Measurements from ENCODE around the gene TMEM212.
"Not testable (repeated sequence)": the region's sequence is repeated elsewhere in the genome, so short reads cannot be mapped to it uniquely, and the experiment has no call there.

TMEM212 gene

DNA sequence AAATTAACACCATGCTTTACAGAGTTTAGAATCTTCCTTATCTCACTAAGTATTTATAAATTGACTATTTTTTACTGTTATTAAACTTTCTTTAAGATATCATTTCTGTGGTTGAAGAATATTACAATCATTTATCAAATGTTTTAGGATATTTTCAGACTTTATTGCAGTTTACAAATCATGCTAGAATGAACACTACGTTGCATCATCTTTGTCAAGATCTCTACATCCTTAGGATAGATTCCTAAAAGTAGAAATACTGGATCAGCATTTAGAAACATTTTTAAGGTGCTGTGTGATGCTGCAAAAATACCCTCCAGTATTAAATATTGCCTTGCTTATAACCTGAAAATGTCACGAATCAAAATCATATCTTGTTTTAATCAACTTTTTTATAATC, 30.3 kb upstream of the TMEM212 start:
- TF ChIP-seq, protein P1, sequence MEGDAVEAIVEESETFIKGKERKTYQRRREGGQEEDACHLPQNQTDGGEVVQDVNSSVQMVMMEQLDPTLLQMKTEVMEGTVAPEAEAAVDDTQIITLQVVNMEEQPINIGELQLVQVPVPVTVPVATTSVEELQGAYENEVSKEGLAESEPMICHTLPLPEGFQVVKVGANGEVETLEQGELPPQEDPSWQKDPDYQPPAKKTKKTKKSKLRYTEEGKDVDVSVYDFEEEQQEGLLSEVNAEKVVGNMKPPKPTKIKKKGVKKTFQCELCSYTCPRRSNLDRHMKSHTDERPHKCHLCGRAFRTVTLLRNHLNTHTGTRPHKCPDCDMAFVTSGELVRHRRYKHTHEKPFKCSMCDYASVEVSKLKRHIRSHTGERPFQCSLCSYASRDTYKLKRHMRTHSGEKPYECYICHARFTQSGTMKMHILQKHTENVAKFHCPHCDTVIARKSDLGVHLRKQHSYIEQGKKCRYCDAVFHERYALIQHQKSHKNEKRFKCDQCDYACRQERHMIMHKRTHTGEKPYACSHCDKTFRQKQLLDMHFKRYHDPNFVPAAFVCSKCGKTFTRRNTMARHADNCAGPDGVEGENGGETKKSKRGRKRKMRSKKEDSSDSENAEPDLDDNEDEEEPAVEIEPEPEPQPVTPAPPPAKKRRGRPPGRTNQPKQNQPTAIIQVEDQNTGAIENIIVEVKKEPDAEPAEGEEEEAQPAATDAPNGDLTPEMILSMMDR (IDR thresholded peaks at IDR 0.05; ENCODE audit: low read length, missing control alignments), result no peak

GRCh38 chr3:171813278-171813896, 29.8 kb upstream of the TMEM212 start:
- TF ChIP-seq, protein P1 (IDR thresholded peaks at IDR 0.05; ENCODE audit: low read length, missing control alignments), result no peak
- no peak for DNase-seq (ENCODE audit: low read depth)
- no peak overlapping the region for H3K4me3 ChIP-seq (replicated peaks; ENCODE audit: low read depth, low read length)

More for the DNA sequence above, 30.3 kb upstream of the TMEM212 start:
- H3K4me3 ChIP-seq (replicated peaks; ENCODE audit: low read depth, low read length), result no peak overlapping the region
- no peak for DNase-seq (ENCODE audit: low read depth)

GRCh38 chr3:171813897-171814460, 29.2 kb upstream of the TMEM212 start:
- H3K4me3 ChIP-seq (replicated peaks; ENCODE audit: low read depth, low read length), result no peak overlapping the region
- DNase-seq (ENCODE audit: low read depth), result peak; percentile 68
- TF ChIP-seq, protein P1 (IDR thresholded peaks at IDR 0.05; ENCODE audit: low read length, missing control alignments), result no peak

GRCh38 chr3:171814662-171815061, 28.5 kb upstream of the TMEM212 start:
- DNase-seq (ENCODE audit: low read depth); H3K4me3 ChIP-seq (replicated peaks; ENCODE audit: low read depth, low read length): not testable (repeated sequence)

- DNase-seq (ENCODE audit: low read depth), result no peak
- no peak overlapping the region for H3K4me3 ChIP-seq (replicated peaks; ENCODE audit: low read depth, low read length)
- TF ChIP-seq, protein P1 (IDR thresholded peaks at IDR 0.05; ENCODE audit: low read length, missing control alignments), result no peak
These were observed 27.1 kb upstream of the TMEM212 start for GRCh38 chr3:171815973-171816595.

DNA sequence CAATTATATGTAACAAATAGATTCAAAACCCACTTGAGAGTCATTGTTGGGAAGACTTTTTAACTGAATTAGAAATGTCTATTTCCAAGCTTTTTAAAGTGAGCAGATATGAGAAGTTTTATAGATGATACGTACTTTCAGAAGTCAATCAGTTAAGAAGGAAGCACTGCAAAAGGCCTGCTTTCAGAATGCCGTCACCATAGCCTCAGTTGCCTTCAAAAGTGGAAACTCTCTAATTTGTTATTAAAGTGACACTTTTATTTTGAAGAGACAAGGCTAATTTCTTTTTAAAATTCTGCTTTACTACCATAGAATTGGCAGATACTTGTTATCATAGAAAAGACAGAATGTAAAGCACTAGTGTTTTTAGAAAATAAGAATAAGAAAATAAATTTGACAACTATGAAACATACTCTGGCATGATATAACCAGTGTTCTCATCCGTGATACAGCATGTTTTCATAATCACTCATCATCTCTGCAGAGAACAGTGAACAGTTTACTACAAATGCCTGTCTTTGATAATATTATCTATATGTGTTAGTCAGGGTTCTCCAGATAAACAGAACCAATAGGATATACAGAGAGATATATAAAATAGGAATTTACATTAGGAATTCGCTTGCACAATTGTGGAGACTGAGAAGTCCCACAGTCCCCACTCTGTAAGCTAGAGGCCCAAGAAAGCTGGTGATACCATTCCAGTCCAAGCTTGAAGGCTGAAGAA, 25.9 kb upstream of the TMEM212 start:
- TF ChIP-seq, protein P1 (IDR thresholded peaks at IDR 0.05; ENCODE audit: low read length, missing control alignments), result no peak
- no peak overlapping the region for H3K4me3 ChIP-seq (replicated peaks; ENCODE audit: low read depth, low read length)
- no peak for DNase-seq (ENCODE audit: low read depth)

- TF ChIP-seq, protein P1 (IDR thresholded peaks at IDR 0.05; ENCODE audit: low read length, missing control alignments), result no peak
- H3K4me3 ChIP-seq (replicated peaks; ENCODE audit: low read depth, low read length), result no peak overlapping the region
- peak; percentile 79 for DNase-seq (ENCODE audit: low read depth)
These were observed 22.1 kb upstream of the TMEM212 start for GRCh38 chr3:171821044-171821443.

Measured in fibroblast of pulmonary artery (primary cell).